ENCODE data around the gene KL.

DNA sequence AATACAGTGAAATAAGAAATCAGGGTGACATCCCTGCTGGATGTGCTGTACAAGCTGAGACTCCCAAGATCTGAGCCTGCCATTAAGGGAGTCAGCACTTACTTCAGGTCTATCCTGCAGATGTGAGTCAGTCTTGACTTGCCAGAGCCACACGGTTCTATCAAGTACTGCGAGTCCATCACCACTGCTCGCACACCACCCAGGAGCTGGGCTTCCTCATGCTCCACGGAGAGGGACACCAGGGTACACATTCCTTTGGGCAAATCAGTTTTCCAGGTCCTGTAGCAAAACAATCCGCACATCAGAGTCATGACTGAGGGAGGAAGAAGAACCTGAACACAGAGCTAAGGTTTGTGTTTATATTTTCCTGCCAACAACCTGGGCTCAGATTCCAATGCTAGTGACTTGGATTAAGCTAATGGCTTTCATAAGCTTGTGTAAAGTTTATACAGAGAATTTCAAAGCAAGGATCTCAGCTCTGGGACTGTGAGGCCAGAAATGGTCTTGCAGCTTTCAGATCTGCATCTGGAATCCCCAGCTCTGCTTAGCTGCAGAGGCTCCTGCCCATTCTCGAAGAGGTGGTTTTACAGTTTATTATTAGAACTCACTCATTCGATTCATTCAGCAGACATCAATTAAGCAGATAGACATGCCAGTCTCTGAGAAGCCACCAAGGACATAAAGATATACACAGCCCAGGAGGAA is 90.6 kb downstream of the KL start:
- TF ChIP-seq POLR2A (IDR thresholded peaks at IDR 0.05; ENCODE audit: low read depth, low read length) (no peak), POLR2AphosphoS5 (IDR thresholded peaks at IDR 0.05; ENCODE audit: low read depth, low read length) (no peak), SPI1 (IDR thresholded peaks at IDR 0.05; ENCODE audit: low read depth, low read length) (peak; percentile 44; the same call in 1 of the 2 replicates), POU2F2 (IDR thresholded peaks at IDR 0.05; ENCODE audit: low read depth, low read length) (no peak), TAF1 (IDR thresholded peaks at IDR 0.05; ENCODE audit: low read depth, low read length) (no peak), PAX5 (IDR thresholded peaks at IDR 0.05; ENCODE audit: insufficient read depth, low read length, severe bottlenecking) (no peak)
